ENCODE data around the gene SRRM1. TPM values are rescaled to one million over a fixed set of nuclear protein-coding genes. Genes with fewer than 3 reads are reported as not detected.

SRRM1 gene
- total and polyA plus RNA-seq, 12 donors, result 26.0 to 83.0 (median 75.8) TPM

DNA sequence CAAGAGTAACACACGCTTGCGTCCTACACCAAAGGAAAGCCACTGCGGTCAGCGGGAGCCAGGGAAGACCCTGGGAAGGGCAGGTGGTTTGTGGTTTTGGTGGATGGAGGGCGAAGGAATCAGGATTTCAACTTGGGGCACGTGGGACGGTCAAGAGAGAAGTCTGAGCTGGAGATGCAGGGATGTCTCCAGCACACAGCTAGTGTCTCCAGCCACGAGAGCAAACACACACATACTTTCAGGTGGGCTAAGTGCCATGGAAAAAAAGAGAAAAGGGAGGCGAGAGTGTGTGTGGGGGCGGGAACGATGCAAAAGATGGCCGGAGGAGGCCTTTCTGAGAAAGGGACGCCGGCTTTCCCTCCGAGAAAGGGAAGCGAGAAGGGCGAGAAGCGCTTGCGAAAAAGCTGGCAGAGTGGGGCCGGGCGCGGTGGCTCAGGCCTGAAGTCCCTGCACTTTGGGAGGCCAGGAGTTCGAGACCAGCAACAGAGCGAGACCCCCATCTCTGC lies 1.4 kb upstream of the SRRM1 start:
- Histone ChIP-seq H3K9me3 (no peaks in the 10 kb centered on the region), H3K36me3 (peaks cover 0 to 17% (median 9%) of the 10 kb centered on the region in 9 donors), H3K27ac (peak overlapping the region; percentile 94 to 100 (median 98)), H3K4me1 (peaks cover 0 to 38% (median 28%) of the 10 kb centered on the region in 9 donors), H3K4me3 (peak overlapping the region; percentile 61 to 93 (median 76)), H3K27me3 (no peaks in the 10 kb centered on the region)
- TF ChIP-seq, protein P1, sequence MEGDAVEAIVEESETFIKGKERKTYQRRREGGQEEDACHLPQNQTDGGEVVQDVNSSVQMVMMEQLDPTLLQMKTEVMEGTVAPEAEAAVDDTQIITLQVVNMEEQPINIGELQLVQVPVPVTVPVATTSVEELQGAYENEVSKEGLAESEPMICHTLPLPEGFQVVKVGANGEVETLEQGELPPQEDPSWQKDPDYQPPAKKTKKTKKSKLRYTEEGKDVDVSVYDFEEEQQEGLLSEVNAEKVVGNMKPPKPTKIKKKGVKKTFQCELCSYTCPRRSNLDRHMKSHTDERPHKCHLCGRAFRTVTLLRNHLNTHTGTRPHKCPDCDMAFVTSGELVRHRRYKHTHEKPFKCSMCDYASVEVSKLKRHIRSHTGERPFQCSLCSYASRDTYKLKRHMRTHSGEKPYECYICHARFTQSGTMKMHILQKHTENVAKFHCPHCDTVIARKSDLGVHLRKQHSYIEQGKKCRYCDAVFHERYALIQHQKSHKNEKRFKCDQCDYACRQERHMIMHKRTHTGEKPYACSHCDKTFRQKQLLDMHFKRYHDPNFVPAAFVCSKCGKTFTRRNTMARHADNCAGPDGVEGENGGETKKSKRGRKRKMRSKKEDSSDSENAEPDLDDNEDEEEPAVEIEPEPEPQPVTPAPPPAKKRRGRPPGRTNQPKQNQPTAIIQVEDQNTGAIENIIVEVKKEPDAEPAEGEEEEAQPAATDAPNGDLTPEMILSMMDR (IDR thresholded peaks at IDR 0.05), result no peak
- intact Hi-C loops (cut with DNase I), result loop anchor here in 1 of 10 donors (5.0 kb wide), 1 partner anchor 249 kb away; no protein-coding TSS in a partner anchor
- ATAC-seq (no peak), DNase-seq (peak; percentile 18 to 33)
- 31 to 32% methylated on average over 24 of the region's 24 CpGs for WGBS, 2 donors

DNA sequence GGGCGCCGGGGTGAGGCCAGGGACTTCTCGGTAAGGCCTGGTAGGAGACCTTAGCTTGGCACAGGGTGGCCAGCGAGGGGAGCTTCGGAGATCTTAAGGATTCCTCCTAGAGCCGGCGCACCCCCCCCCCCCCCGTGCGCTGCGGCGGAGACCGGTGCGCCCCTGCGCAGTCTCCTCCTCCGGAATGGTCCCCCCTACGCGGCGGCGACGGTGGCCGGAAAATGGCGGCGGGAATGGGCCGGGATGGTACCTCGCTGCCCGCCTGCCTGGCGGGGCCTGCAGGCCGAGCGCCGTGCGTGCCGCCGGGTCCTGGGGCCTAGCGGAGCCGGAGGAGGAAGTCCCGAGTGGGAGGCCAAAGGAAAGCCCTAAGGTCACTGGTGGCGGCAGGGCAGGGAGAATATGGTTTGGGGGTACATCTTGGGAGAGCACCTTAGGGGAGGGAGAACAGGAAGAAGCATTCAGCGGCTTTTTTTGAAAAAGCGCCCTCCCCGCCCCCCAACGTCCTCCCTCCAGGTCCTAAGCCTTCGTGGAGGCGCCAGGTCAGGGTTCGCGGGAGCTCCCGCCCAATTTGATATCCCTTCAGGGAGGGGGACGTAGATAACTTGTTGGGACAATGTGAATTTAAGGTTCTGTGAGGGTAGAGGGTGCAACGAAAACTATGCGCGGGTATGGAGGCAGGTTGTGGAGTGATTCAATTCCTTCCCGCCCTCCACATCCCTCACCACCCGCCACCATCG lies 429 bp downstream of the SRRM1 start:
- intact Hi-C loops (cut with DNase I), result loop anchor here in 1 of 10 donors (5.0 kb wide), 1 partner anchor 251 kb away; no protein-coding TSS in a partner anchor
- ATAC-seq (peak; percentile 6 to 63 (median 16)), DNase-seq (peak in 1 of 2 donors; percentile 35)
- Histone ChIP-seq H3K4me1 (peaks cover 0 to 39% (median 28%) of the 10 kb centered on the region in 9 donors), H3K36me3 (peaks cover 0 to 35% (median 27%) of the 10 kb centered on the region in 9 donors), H3K9me3 (no peaks in the 10 kb centered on the region), H3K4me3 (peak overlapping the region; percentile 41 to 99 (median 89)), H3K27ac (peak overlapping the region; percentile 75 to 100 (median 90)), H3K27me3 (no peaks in the 10 kb centered on the region)
- 0 to 1% methylated on average over 48 to 53 of the region's 53 CpGs for WGBS, 2 donors
- TF ChIP-seq, protein P1 (IDR thresholded peaks at IDR 0.05), result no peak

DNA sequence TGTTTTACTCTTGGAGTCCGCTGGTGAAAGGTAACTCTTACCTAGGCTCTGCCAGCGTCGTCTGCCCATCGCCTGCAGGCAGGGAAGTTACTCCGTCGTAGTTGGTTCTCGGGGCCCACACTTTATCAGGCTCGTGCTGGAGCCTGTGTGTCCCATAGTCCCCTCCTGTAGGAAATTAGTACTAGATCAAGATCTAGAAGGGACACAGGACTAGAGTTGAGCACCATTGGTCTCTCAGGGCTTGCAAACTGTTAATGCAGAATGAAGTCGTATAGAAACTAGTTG lies 940 bp downstream of the SRRM1 start:
- ATAC-seq (no peak), DNase-seq (no peak)
- H3K27me3 ChIP-seq, result no peaks in the 10 kb centered on the region
- WGBS, 2 donors, result 0 to 1% methylated on average over 9 of the region's 9 CpGs
- TF ChIP-seq, protein P1 (IDR thresholded peaks at IDR 0.05), result no peak
- no peaks in the 10 kb centered on the region for H3K9me3 ChIP-seq
- H3K4me3 ChIP-seq, result peak overlapping the region; percentile 41 to 99 (median 89)
- H3K36me3 ChIP-seq, result peaks cover 0 to 40% (median 32%) of the 10 kb centered on the region in 9 donors
- peak overlapping the region in 8 of 10 donors; percentile 87 to 100 (median 90) for H3K27ac ChIP-seq
- intact Hi-C loops (cut with DNase I), result loop anchor here in 1 of 10 donors (5.0 kb wide), 1 partner anchor 252 kb away; no protein-coding TSS in a partner anchor
- H3K4me1 ChIP-seq, result peaks cover 0 to 39% (median 28%) of the 10 kb centered on the region in 9 donors

DNA sequence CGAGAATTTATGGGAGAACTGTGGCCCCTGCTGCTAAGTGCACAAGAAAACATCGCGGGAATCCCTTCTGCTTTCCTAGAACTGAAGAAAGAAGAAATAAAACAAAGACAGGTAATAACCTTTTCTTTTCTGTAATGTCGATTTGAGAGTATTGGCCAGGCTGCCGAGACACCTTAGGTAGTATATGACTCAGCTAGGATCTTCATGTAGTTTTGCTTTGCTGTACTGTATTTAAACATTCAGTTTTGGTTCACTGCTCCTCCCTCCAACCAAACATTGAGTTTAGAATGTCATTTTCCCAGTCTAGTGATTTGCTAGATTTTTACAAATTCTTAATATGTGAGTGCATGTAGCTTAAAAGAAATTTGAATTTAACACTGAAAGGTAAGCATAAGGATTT lies 5.8 kb downstream of the SRRM1 start:
- H3K4me1 ChIP-seq, result peaks cover 0 to 25% (median 19%) of the 10 kb centered on the region in 9 donors
- no peaks in the 10 kb centered on the region for H3K27me3 ChIP-seq
- no peaks in the 10 kb centered on the region for H3K9me3 ChIP-seq
- TF ChIP-seq, protein P1 (IDR thresholded peaks at IDR 0.05), result no peak
- no peak overlapping the region for H3K27ac ChIP-seq
- H3K36me3 ChIP-seq, result peaks cover 0 to 89% (median 79%) of the 10 kb centered on the region in 9 donors
- ATAC-seq (no peak), DNase-seq (no peak)
- no peak overlapping the region for H3K4me3 ChIP-seq
- intact Hi-C loops (cut with DNase I), result no loop called here
- 94 to 96% methylated on average over 5 of the region's 5 CpGs for WGBS, 2 donors
